HG03196 (cell line): ENCODE measurements around the gene PRR14L.
"Not testable (repeated sequence)": the region's sequence is repeated elsewhere in the genome, so short reads cannot be mapped to it uniquely, and the experiment has no call there.

Source experiments
- ATAC-seq: cut with Tn5 transposase; IDR thresholded peaks from one replicate; pipeline ENCODE4 v1.9.1; 2021; ENCODE audit not compliant: unreplicated experiment

Gene PRR14L

DNA sequence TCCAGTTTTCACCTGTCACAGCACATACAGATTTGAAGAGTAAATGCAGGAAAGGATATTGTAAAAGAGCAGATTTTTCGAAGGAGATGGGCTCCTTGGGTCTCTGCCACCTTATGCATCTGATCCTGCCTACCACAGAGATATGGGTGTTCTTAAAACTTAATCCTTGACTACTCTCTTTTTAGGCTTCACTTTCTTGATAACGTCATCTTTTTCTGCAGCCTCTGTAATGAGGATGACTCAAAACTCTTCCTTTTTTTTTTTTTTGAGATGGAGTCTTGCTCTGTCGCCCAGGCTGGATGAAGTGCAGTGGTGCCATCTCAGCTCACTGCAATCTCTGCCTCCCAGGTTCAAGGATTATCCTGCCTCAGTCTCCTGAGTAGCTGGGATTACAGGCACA is 7.8 kb downstream of the PRR14L start:
- ATAC-seq, result no peak

DNA sequence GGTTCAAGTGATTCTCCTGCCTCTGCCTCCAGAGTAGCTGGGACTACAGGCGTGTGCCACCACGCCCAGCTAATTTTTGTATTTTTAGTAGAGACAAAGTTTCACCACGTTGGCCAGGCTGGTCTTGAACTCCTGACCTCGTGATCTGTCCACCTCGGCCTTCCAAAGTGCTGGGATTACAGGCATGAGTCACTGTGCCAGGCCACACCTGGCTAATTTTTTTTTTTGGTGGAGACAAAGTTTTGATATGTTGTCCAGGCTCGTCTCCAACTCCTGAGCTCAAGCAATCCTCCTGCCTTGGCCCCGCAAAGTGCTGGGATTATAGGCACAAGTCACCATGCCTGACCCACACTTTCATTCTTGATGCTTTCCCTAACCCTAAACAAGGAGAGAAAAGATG is 9.6 kb downstream of the PRR14L start:
- ATAC-seq, result not testable (repeated sequence)

DNA sequence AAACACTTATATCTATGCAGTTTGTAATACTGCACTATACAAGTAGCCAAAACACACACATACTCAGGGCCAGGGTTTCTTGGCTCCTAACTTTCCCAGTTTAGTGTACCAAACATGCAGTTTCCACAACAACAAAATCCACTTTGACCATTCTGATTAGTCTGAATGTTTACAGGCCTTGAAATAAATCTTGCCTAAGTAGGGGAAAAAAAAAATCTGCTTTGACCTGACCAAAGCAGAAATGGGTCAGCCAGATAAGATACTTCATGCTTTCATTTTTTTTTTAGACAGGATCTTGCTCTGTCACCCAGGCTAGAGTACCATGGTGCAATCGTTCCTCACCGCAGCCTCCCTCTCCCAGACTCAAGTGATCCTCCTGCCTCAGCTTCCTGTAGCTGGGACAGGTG is 10.1 kb downstream of the PRR14L start:
- ATAC-seq, result no peak

DNA sequence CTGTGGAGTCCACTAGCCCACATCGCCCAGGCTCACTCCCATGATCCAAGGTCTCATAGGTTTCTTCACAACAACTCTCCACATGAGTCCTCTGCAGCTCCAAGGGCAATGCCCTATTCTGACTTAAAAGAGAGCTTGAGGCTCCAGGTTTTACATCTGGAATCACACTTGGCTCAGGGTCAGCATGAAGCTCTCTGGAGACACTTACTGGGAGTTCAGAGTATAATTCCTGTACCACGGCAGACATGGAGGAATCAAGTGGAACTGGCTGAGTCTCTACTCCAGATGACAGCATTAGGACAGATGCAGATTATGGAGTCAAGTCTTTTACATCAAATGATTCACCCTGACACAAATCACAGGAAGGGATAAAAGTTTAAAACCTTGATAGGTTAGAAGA is 11.4 kb downstream of the PRR14L start:
- ATAC-seq, result no peak

DNA sequence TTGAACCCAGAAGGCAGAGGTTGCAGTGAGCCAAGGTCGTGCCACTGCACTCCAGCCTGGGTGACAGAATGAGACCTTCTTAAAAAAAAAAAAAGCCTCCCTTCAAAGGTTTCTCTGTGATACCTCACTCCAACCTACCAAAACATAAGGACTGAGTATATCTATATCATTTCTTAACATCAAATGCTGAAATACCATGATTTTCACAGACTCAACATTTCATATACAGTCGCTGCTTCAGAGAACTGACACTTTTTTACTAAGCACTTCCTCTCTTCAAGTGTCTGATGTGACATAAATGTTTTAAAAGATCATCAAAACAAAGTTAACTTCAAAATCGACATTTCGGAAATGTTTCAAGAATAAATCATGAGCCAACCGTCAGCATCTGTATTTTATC is 12.0 kb downstream of the PRR14L start:
- no peak for ATAC-seq

DNA sequence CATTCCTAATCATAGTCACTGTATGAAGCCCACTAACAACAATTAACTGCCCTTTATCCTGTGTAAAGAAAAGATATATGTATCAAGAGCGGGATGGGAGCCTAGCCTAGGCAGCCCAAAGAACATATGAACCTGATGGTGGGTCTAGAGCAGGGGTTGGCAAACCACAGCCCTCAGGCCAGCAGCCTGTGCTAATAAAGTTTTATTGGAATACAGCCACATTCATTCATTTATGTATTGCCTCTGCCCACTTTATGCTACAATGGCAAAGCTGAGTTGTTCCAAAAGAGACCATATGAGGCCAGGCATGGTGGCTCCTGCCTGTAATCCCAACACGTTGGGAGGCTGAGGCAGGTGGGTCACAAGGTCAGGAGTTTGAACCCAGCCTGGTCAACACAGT is 13.5 kb downstream of the PRR14L start:
- no peak for ATAC-seq

GRCh38 chr22:31734512-31734911 is 15.4 kb downstream of the PRR14L start:
- no peak for ATAC-seq

DNA sequence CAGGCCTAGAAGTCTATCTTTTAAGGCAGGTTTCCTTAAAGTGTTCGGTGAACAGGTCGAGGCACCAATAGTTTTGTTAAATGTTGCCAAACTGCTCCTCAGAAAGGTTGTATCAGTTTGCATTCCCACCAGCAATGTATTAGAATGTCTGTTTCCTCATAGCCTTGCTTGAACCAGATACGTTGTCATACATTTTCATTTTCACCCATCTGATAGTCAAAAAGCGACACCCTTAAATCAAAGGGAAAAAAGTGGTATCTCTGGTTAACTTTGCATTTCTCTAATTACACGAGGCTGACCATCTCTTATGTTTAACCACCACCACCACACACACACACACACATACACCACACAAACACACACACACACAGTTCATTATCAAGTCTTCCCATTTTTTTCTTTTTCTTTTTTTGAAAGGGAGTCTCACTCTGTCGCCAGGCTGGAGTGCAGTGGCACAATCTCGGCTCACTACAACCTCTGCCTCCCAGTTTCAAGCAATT is 16.3 kb downstream of the PRR14L start:
- ATAC-seq, result no peak

DNA sequence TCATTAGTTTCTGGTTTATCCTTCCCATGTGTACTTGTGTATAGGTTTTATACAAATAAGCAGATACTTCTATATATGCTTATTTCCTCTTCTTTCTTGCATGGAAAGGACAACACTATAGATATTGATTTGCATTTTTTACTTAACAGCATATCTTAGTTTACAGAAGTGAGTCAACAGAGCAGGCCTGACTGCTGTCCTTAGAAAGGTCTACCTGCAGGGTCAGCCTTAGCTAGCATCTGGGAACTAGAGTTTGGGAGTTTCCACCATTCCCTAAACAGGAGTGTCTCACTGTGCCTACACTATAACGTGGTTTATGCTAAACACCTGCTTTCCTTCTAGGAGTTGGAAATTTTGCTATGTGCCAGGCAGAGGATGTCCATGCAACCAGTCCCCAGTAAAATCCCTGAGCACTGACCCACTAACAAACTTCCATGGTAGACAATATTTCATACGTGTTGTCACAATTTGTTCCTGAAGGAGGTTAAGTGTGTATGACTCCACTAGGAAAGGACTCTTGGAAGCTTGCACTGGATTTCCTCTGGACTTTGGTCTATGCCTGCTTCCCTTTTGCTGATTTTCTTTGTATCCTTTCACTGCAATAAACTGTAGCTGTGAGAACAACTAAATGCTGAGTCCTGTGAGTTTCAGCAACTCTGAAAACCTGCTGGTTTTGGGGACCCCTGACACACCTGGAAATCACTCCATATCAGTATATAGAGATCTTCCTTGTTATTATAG is 17.7 kb downstream of the PRR14L start:
- ATAC-seq, result no peak

DNA sequence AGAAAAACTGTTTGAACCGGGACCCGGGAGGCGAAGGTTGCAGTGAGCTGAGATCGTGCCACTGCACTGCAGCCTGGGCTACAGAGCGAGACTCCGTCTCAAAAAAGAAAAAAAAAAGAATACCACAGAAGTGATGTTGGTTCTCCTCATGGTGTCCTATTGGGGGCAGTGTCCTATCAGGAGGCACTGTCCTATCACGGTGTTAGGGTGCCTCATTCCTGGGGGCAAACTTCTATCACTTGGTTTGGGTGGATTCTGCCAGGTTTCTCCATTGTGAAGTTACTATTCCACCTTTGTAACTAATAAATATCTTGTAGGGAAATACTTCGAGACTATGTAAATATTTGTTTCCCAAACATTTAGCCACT is 19.6 kb downstream of the PRR14L start:
- no peak for ATAC-seq

DNA sequence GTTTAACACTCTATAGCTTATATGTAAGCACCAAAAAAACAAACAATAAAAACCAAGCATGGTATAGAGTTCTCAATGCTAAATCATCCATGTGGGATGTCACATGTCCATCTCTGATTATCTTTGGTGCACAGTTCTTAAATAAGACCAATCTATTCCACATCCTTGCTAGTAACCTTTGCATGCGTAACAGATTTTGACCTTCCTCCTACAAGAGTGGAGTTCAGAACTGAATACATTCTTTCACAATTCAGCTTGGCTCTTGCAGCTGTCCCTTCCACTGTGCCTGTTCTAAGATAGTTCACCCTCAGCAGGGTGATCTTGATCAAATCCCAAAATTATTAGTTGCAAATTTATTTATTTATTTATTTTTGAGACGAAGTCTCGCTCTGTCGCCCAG is 21.1 kb downstream of the PRR14L start:
- no peak for ATAC-seq

DNA sequence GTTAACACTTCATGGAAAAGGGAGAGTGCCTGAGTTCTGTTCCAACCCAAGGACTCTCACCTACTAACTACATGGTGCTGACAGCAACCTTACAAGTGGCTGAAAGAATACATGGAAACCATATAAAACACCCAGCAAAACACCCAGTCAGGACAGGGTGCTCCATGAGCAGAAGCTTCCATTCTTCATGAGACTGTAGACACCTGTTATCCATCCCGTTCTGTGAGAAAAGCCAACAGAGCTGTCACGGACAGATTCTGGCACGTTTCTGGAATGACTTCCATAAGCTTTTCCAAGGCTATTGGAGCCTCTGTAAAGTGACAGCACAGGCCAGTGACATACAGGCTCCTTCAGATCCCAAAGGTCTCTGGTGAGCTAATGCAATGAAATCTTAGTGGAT is 23.2 kb downstream of the PRR14L start:
- no peak for ATAC-seq

GRCh38 chr22:31723723-31724122 is 26.2 kb downstream of the PRR14L start:
- no peak for ATAC-seq

DNA sequence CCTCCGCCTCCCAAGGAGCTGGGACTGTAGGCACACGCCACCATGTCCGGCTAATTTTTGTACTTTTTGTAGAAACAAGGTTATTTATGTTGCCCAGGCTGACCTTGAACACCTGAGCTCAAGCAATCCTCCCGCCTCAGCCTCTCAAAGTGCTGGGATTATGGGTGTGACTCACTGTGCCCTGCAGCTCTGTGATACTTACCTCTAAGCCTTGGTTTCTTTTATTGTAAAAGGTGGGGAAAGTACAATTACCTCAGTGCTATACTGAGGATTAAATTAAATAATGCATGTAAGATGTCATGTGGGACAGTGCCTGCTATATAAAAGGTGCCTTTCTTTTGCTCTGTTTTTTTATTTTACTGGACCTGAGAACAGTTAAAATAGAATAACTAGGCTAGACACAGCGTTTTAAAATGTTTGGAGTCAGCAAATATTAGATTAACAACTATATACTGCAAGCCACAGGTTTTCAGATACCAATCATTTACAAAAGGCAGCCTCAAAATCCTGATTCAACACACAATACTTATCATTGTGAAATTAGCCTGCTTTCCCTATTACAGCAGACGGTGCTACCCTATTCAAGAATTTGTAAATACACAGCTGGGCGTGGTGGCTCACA is 30.0 kb downstream of the PRR14L start:
- ATAC-seq, result no peak

GRCh38 chr22:31715147-31715778 is 34.7 kb downstream of the PRR14L start:
- no peak for ATAC-seq

DNA sequence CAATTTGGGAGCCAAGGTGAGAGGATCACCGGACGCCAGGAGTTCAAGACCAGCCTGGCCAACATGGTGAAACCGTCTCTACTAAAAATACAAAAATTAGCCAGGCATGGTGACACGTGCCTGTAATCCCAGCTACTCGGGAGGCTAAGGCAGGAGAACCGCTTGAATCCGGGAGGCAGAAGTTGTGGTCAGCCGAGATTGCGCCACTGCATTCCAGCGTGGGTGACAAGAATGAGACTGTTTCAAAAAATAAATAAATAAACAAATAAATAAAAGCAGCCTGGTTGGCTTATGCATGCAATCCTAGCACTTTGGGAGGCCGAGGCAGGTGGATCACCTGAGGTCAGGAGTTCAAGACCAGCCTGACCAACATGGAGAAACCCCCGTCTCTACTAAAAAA is 38.7 kb downstream of the PRR14L start:
- ATAC-seq, result not testable (repeated sequence)

DNA sequence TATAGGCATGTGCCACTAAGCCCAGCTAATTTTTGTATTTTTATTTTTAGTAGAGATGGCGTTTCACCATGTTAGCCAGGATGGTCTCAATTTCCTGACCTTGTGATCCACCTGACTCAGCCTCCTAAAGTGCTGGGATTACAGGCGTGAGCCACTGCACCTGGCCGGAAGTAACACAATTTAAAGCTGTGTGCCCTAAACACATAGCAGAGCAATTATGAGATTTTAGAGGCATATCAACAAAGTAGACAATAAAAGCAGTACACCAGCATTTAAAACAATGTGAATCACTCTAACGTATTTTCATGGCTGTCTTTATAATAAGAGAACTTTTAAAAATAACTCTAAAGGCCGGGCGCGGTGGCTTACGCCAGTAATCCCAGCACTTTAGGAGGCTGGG is 42.4 kb downstream of the PRR14L start:
- ATAC-seq, result no peak

DNA sequence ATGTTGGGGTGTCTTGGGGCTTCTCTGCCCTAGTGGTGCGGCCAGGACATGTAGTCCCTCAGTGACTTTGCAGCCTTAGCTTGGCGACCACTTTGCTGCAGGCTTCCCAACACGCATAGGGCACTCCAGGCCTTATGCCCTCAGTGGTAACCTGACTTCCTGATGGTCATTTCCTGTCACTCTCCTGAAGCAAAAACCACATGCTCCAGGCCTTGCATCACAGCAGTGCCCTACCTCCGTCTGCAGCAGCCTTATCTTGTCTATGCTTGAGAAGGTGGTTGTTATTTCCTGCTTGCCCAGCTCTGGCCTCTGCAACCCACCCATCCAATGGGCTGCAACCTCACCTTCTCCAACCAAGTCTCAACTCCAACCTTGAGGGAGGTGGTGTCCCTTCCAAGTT is 54.5 kb downstream of the PRR14L start:
- no peak for ATAC-seq

DNA sequence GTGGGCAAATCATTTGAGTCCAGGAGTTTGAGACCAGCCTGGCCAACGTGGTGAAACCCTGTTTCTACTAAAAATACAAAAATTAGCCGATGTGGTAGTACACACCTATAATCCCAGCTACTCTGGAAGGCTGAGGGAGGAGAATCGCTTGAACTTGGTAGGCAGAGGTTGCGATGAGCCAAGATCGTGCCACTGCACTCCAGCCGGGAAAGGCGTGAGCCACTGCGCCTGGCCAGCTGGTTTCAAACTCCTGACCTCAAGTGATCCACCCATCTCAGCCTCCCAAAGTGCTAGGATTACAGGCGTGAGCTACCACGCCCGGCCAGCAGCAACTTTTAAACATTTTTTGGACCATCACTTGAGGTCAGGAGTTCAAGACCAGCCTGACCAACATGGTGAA is 55.9 kb downstream of the PRR14L start:
- ATAC-seq, result not testable (repeated sequence)

DNA sequence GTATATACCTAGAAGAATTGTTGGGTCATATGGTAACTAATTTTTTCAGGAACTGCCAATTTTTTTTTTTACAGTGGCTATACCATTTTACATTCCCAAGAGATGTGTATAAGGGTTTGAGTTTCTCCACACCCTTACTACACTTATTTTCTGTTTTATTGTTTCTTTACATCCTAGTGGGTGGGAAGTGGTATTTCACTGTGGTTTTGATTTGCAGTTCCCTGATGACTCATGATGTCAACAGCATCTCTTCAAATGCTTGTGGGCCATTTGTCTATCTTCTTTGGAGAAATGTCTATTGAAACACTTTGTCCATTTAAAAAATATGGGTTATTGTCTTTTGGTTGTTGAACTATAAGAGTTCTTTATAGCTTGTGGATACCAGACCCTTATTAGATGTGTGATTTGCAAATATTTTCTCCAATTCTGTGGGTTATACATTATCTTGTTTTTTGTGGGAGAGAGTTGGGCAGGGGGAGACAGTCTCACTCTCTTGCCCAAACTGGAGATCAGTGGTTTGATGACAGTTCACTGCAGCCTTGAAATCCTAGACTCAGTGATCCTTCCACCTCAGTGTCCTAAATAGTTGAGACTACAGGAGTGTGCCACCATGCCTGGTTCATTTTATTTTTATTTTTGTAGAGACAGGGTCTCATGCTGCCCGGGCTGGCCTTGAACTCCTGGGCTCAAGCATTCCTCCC is 57.6 kb downstream of the PRR14L start:
- no peak for ATAC-seq

DNA sequence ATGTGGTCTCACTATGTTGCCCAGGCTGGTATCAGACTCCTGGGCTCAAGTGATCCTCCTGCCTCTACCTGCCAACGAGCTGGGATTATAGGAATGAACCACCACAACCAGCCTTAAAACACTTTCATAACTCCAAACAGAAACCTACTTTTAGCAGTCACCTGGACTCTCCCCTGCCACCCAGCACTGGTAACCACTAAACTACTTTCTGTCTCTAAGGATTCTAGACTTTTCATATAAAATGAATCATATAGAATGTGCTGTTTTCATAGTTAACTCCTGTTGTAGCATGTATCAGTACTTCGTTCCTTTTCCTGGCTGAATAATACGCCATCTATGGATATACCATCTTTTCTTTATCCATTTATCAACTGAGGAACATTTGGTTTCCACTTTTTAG is 58.5 kb downstream of the PRR14L start:
- ATAC-seq, result no peak
